NCI-H748 treated with DMSO at 0.1 percent for 48 hours (cell line): ENCODE results near the gene RIC3.

Source experiments
- DNase-seq: peaks from one replicate; lab custom pipeline; 2025; lab: John Stamatoyannopoulos, UW

Gene RIC3

DNA sequence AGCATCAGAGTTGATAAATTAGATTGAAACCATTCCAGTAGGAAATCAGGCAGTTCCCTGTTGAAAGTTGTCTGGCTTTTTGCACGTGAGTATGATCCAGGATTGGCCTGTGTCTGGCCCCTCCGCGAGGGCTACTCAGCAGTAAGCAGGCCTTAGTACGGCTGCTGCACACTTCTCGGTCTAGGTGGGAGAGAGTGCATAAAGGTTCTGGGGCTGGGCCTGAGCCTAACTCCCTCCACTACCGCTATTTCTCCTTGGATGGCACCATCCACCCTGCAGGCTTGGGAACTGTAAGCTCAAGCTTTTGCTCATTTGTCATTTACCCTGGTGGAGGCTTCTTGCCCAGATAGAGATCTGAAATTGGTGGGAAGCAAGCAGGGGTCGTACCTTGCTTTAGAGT is 65.9 kb downstream of the RIC3 start:
- no peak for DNase-seq

DNA sequence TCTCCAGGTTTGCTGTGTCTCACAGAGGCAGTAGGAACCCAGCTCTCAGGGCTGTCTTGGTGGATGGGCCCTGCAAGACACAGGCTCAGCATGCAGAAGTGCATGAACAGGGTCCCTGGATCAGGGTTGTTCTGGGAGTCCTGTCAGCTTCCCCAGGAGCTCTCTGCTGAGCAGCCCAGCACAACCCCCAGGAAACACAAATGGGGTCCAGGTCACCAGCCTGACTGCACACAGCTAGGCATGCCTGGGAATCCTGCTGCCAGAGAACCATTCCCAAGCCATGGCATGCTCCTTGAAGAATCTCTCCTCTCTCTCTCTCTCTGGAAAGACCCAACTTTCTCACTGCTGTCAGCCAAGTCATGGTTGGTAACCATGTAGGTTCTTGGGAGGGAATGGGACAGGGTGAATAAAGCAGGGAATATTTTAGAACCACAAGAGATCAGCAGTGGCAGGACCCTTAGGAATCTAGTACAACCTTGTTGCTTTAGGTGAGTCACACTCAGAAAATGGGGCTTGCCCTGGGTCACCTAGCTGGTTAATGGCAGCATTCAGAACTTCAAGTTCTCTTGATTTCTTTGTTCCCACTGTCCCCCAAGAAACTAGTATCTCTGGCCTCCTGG is 66.4 kb downstream of the RIC3 start:
- DNase-seq, result no peak

DNA sequence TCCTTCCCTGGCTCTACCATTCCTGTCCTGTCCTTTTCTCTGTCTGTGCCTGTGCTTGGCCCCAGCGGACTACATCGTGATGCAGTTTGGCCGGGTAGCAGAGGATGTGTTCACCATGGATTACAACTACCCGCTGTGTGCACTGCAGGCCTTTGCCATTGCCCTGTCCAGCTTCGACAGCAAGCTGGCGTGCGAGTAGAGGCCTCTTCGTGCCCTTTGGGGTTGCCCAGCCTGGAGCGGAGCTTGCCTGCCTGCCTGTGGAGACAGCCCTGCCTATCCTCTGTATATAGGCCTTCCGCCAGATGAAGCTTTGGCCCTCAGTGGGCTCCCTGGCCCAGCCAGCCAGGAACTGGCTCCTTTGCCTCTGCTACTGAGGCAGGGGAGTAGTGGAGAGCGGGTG is 67.4 kb downstream of the RIC3 start:
- no peak for DNase-seq

DNA sequence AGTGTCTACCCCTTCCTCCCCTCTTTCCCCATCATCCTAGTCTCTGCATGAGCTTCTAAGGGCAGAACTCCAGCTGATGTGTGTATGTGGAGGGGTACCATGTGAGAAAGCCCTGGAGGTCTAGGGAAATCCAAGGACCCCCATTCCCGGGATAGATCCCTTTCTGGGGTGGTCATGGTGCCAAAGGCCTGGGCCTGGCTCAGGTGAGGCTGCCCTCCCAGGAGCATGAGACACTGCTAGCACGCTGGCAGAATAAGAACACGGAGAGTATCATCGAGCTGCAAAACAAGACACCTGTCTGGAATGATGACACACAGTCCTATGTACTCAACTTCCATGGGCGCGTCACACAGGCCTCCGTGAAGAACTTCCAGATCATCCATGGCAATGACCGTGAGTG is 68.2 kb downstream of the RIC3 start:
- DNase-seq, result no peak

DNA sequence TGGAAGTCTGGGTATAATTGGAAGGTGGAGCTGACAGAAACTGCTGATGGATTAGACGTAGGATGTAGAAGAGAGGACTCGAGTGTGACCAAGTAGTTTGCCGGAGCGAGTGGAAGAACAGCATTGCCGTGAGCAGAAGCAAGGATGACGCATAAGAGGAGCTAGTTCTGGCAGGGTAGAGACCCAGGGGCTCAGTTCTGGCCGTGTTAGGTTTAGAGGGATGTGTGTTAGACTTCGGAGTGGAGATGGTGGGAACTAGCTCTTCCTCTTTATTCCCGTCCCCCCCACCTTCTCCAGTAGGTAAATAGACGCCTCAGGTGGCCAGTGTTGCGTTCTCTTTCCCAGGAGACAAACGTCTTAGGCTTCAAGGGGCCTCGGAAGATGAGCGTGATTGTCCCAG is 68.7 kb downstream of the RIC3 start:
- no peak for DNase-seq

DNA sequence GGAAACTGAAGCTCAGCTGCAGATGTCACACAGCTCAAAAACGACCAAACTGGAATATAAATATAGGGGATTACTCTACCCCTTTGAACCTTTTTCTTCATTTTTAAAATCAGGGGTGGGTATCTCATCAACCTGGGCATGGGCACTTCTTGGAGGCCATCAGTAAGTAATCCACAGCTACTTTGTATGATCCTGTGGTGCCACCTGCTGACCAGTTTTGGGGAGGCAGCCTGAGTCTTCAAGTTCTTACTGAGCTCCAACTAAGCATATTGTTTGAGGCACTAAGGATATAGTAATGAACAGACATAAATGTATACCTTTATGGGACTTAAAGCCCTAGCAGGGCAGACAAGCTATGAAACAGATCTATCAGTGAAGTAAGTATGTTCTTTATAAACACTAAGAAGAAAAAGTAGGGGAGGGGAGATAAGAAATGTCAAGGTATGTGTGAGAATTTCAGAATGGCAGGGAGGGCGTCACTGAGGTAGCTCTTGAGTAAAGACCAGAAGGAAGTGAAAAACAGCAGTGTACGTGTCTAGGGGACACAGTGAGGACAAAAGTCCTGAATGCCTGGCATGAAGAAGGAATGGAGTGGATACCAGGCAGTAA is 69.4 kb downstream of the RIC3 start:
- DNase-seq, result peak; percentile 51

DNA sequence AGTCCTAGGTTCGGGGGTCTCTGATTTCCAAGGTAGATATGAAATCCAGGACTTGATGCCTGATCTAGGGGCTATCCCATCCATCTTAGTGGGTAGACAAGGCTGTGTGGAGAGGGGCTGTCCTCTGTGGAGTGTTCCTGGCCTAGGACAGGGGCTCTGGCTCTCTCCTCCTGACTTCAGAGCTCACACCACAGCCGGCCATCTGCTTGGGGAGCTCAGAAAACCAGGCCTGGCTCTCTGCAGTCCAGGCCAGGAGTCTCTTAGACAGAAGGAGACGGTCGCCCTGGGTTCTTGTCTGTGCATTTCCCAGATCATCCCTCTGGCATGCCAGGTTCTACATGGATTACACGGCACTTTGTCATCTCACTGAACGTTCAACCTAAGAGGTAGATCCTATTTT is 69.9 kb downstream of the RIC3 start:
- DNase-seq, result no peak

DNA sequence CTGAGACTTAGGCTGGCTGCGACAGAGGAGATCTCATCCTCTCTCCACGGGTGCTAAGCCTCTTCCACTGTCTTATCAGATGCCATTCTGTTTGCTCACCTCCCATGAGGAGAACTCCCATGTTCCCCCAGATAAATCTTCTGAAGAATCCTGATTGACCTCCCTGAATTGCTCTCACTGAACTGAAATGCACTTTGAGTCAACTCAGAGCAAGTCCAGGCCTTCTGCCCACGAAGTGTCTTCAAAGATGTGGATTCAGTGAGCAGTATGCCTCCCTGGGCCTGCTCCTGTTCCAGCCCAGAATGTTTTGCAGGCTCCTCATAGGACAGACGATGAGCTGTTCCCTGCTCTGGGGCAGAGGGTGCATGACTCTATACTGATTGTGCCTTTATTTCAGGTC is 70.5 kb downstream of the RIC3 start:
- DNase-seq, result no peak

DNA sequence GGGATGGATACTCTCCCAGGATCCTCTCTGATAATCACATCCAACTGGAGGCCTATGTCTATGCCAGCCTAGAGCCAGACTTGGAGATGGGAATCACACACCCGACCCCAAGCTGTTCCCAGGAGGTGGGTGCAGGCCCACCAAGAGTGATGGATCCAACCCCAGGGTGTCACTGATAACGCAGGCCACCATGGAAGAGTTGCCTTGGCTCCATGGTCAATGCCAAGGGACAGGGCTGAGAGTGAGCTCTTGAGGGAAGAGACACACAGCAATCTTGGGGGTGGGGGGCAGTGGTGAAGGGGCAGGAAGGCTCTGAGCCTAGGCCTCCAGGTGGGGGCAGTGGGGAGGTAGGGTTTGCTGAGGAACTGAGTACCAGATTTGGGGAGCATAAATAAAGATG is 70.9 kb downstream of the RIC3 start:
- DNase-seq, result no peak

DNA sequence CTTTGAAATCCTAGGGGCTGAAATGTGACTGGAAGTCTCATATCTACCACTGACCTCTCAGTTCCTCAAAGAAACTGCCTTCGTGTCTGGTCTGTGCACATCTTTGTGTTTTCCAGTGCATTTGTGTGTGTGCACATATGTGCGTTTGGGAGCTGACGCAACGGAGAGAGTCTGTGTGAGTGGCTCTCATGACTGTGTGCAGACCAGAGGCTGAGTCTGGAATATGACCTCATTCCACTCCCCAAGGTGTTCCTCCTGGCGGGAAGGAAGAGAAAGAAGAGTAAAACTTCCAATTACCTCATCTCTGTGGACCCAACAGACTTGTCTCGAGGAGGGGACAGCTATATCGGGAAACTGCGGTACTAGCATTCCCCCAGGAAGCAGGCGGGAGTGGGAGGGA is 71.4 kb downstream of the RIC3 start:
- no peak for DNase-seq

DNA sequence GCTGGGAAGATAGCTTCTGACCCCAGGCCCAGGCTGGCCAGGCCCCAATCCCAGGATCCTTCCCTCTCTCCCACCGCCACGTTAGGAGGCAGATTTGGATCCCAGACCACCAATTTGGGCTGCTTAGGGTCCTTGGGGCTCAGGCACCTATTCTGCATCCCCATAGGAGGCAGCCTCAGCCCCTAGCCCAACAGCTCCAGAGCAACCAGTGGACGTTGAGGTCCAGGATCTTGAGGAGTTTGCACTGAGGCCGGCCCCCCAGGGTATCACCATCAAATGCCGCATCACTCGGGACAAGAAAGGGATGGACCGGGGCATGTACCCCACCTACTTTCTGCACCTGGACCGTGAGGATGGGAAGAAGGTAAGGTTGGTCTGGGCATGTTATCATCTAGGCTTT is 71.8 kb downstream of the RIC3 start:
- DNase-seq, result no peak

DNA sequence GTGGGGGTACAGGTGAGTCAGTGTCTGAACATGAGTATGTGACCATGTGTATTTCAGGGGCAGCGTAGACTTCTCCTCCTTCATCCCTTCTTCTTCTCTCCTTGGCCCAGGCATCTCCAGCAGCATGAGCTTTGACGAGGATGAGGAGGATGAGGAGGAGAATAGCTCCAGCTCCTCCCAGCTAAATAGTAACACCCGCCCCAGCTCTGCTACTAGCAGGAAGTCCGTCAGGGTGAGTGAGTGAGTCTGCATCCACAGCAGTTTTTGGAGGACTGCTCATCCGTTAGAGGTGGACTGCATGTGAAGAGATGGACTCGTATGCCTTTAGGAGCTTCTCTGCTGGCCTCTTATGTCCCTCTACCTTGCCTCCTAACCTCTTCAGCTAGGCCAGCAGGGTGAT is 72.2 kb downstream of the RIC3 start:
- DNase-seq, result no peak

DNA sequence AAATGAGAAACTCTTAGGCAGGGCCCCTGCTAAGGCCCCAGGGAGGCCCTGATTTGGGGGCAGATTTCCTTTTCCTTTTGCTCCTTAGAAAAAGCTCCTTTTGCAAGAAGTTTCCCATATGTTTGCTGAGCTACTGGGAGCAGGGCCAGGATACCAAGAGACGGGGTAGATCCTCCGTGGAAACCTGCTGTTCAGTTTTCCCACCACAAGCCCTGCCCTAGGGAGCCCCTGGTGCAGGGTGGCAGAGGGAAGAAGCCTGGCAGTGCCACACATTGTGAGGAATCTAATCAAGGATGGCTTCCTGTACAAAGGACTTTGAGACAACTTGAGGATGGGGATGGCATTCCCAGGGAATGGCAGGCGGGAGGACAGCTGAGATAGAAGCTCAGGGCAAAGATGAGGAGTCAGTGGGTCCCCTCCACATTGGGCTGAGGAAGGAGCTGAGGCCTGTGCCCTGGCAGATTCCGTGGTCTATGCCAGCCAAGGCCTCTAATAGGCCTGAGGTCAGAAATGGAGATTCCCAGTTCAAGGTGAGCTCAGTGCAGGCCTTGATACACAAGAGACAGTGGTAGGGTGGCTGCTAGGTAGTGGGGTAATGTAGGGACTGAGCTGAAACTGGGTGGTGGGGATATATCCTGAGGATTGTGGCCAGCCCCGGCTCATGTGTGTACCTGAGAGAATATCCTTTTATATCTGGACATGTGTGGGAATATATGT is 72.9 kb downstream of the RIC3 start:
- no peak for DNase-seq

DNA sequence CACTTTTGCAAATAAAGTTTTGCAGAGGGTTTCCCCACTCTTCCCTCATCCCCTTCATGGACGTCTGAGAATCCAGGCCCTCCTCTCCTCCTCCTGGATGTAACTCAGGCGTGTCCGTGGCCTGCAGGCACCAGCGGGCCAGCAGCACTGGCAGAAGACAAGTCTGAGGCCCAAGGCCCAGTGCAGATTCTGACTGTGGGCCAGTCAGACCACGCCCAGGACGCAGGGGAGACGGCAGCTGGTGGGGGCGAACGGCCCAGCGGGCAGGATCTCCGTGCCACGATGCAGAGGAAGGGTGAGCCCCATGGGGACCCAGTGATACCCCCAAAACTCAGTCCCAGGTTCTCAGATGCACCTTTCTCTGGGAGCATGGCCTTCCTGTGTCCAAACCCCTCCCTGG is 73.5 kb downstream of the RIC3 start:
- no peak for DNase-seq

DNA sequence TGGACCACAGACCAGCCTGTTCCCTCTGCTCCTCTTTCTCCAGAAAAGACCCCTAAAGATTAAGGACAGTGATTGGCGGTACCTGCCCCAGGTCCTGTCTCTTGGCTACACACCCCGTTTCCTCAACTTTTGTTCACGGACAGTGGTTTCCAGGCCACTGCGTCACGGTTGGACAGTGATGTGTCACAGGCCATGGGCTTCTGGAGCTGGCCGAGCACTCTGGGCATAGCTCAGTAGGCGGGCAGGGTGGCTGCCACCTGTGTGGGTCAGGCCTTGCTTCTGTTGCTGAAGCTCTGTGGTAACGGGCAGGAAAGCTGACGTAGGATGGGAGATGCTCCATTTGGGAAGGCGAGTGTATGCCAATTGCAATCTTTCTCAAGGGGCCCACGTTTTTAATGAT is 74.2 kb downstream of the RIC3 start:
- no peak for DNase-seq

DNA sequence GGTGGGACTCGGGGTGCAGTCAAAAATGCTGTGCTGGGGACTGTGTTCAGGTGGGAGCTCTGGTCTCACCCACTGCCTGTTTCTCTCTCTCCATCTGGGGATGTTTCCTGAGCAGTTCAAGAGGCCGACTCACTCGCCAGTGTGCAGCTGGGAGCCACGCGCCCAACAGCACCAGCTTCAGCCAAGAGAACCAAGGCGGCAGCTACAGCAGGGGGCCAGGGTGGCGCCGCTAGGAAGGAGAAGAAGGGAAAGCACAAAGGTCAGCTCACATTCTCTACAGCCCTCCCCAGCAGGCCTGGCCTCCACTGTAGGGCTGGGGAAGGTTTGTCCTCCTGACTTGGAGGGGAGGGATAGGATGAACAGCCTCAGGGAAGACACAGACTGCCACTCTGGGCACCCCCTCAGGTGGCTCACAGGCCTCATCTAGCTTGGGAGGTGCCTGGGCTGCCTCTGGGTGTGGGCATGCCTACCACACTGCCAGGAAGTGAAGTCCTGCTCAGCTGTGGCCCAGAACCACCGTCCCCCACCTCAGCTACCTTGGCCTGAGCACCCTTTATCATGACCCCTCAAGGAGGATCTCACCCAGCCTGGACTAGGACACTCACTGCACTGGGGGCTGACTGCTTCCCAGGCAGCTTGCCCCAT is 74.8 kb downstream of the RIC3 start:
- DNase-seq, result no peak

DNA sequence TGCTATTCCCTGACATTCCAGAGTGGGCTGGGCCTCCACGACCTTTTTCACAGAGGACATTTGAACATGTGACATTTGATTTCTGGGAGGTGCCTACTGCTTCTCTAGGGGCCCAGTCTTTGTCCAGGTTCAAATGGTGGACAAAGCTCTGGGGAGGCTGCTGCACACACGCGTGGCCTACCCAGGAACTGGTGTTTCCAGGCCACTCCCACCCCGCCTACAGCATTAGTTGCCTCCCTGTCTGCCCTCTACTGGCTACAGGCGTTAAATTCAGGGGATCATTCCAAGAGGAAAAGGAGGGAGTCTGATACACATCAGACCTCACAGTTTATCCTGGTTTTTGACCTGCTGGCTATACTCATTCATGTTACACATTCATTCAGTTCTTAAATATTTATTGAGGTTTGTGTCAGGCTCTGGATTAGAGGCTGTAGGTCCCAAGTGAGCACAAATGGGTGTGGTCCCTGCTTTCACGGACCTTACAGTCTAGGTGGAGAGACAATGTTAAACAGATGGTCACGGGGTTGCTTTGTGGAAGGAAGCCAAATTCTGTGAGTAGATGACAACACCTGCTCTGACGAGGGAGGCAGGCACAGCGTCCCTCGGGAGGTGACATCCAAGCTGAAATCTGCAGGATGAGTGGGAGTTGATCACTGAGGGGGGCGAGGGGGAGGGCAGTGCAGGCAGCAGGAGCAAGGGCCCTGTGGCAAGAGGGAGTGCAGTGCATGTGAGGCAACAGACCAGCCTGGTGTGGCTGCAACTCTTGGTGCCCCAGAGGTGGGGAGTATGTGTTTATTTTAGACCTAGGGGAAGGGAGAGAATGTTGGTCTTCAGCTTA is 76.0 kb downstream of the RIC3 start:
- DNase-seq, result peak; percentile 37

DNA sequence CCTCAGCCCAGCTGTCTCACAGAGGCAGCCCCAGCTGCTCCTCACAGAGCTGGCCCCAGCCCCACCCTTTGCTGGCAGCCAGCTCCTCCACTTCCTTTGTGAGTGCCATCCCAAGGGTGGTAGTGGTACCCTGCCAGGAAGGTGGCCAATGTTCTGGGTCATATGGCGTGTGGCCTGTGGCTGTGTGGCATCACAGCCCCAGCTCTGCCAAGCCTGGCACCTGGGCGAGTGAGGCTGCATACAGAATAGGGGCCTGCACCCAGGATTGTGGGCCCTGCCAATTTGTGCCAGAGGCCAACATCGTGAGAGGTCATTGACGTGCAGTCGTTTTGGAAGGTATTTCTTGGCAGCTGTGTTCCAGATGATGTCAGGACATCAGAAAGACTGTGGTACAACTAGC is 77.1 kb downstream of the RIC3 start:
- DNase-seq, result no peak

DNA sequence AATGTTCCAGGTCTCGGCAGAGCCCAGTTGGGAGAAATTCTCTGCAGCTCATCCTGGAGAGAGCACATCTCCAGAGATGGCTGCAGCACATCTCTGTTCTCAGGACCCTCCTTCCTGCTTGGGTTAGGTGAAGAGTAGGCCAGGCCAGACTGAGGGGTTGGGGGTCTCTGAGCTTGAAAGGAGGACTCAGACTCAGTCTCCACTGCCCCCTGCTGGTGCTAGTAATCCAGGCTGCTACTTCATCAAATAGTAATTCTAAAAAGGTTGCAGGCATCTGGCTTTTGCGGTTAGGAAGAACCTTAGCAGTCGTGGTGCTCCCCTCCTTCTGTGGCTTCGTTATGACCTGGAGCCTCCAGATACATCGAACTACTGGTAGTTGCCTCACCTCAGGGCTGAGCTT is 78.1 kb downstream of the RIC3 start:
- DNase-seq, result no peak

DNA sequence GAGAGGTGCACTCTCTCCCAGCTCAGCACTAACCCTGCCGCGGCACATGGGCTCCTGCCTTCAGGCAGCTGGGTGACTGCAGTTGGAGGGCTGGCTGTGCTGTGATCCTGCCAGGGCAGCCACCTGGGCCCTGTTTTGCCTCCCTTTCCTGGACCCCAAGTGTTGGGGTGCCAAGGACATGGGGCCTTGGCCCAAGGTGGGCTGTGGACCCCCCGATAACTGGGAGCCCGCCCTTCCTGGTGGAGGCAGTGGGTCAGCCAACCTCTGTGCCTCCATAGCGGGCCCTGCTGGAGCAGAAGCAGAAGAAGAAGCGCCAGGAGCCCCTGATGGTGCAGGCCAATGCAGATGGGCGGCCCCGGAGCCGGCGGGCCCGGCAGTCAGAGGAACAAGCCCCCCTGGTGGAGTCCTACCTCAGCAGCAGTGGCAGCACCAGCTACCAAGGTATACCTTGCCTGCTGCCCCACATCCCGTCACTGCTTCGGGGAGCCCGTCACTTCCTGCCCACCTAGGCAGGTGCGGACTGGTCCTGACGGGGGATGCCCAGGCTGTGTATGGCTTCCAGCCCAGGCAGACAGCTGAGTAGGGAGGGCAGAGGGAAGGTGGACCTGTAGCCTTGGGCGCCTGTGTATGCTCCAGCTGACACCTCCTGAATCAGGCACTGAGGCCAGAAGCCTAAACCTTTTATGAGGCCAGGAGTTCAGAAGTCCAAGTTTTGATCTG is 78.9 kb downstream of the RIC3 start:
- DNase-seq, result no peak

DNA sequence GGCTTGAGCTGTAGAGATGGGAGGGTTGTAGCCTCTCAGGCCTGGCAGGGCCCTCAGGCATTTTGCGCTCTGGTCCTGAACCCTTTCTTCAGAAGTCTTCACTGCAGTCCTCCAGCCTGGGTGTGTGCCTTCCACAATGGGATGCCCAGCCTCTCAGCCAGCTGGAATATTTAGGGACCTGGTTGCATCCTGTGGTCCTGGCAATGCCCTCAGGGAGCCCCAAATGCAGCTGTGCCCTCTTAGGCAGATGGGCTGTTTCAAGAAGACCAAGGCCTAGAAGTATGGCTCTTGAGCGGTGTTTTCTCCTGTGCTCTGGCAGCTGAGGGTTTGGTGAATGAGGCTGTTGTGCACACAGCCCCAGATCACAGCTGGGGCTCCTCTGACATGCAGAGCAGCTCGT is 81.1 kb downstream of the RIC3 start:
- no peak for DNase-seq

DNA sequence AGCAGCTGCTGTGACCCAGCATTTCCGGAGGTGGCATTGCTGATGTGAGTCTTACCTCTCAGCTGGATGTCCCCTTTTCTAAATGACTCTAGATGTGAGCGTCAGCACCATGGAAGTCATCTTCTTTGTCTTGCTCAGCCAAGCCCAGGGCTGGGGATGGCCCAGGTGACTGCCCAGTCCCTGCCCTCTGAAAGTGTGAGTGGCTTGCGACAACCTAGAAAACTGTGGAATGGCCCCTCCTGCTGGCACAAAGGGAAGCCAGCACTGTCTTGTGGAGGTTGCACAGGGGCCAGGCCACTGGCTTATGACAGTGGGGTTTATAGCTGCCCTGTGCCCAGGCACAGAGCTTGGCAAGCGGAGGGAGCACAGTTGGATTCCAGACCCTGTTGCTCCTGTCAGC is 81.6 kb downstream of the RIC3 start:
- no peak for DNase-seq
